Kidney capillary endothelial cell (primary cell): ENCODE measurements around the gene UBTD1.
"Not testable (repeated sequence)": the region's sequence is repeated elsewhere in the genome, so short reads cannot be mapped to it uniquely, and the experiment has no call there.

Source experiments
- DNase-seq: peaks from one replicate; pipeline ENCODE4 v3.0.0-alpha.2; 2018; ENCODE audit warnings: low spot score

The UBTD1 gene

GRCh38 chr10:97538839-97539238 is 40.1 kb downstream of the UBTD1 start:
- no peak for DNase-seq

- DNase-seq = no peak
Observed at GRCh38 chr10:97539523-97540200, 40.9 kb downstream of the UBTD1 start.

- no peak for DNase-seq
Observed at GRCh38 chr10:97540669-97541500, 42.2 kb downstream of the UBTD1 start.

GRCh38 chr10:97542169-97543024 is 43.7 kb downstream of the UBTD1 start:
- DNase-seq = peak; percentile 93

- DNase-seq = peak; percentile 100
Observed at GRCh38 chr10:97543025-97543546, 44.4 kb downstream of the UBTD1 start.

- no peak for DNase-seq
Observed at GRCh38 chr10:97546456-97547270, 47.9 kb downstream of the UBTD1 start.

GRCh38 chr10:97547271-97547600 is 48.5 kb downstream of the UBTD1 start:
- no peak for DNase-seq

- no peak for DNase-seq
Observed at GRCh38 chr10:97547962-97548361, 49.2 kb downstream of the UBTD1 start.

- DNase-seq = no peak
Observed at GRCh38 chr10:97548828-97549455, 50.2 kb downstream of the UBTD1 start.

- no peak for DNase-seq
Observed at GRCh38 chr10:97549587-97550322, 51.0 kb downstream of the UBTD1 start.

- no peak for DNase-seq
Observed at GRCh38 chr10:97550336-97551149, 51.8 kb downstream of the UBTD1 start.

- DNase-seq = no peak
Observed at GRCh38 chr10:97551271-97551670, 52.5 kb downstream of the UBTD1 start.

GRCh38 chr10:97553575-97554031 is 54.9 kb downstream of the UBTD1 start:
- peak; percentile 53 for DNase-seq

GRCh38 chr10:97554336-97554735 is 55.6 kb downstream of the UBTD1 start:
- not testable (repeated sequence) for DNase-seq

- DNase-seq = not testable (repeated sequence)
Observed at GRCh38 chr10:97555541-97555940, 56.8 kb downstream of the UBTD1 start.

GRCh38 chr10:97560731-97561381 is 62.1 kb downstream of the UBTD1 start:
- not testable (repeated sequence) for DNase-seq

GRCh38 chr10:97561386-97562077 is 62.8 kb downstream of the UBTD1 start:
- not testable (repeated sequence) for DNase-seq

- DNase-seq = not testable (repeated sequence)
Observed at GRCh38 chr10:97562329-97562728, 63.6 kb downstream of the UBTD1 start.
